CD4-positive, alpha-beta T cell (primary cell): ENCODE data around the gene SCGB1C2. TPM values are rescaled to one million over a fixed set of nuclear protein-coding genes. Genes with fewer than 3 reads are reported as not detected.

Experiments
- ATAC-seq: fragments of 200-7000 bp; cut with Tn5 transposase; one replicate; pipeline ENCODE4 v1.10.0; 2022; ENCODE audit warnings: mild to moderate bottlenecking; ENCODE audit not compliant: poor library complexity
- CTCF ChIA-PET: fragments of 350-600 bp; sonication (Branson Sonifier 250); formaldehyde crosslinking; loops from one replicate; lab custom pipeline; 2021; ENCODE audit warnings: antibody characterized with exemption, inconsistent platforms; lab: Charles Lee
- POLR2A ChIA-PET: fragments of 350-600 bp; sonication (Branson Sonifier 250); formaldehyde crosslinking; loops from one replicate; lab custom pipeline; 2021; ENCODE audit warnings: antibody characterized with exemption, inconsistent platforms; lab: Charles Lee
- DNase-seq, 14 experiments: peaks; one replicate each; pipeline ENCODE4 v3.0.0-alpha.2; 2013 to 2020; ENCODE audit warnings: mixed read lengths in 2 of 14
- H3K27ac ChIP-seq, 2 donors: one replicate each; pipeline versions ENCODE4 v1.5.1 to v1.7.0; 2013; ENCODE audit warnings: low read length in 2 of 2, low read depth in 1 of 2, mild to moderate bottlenecking in 1 of 2
- H3K27me3 ChIP-seq, 2 experiments: 1 replicate in 1 of 2; 2 replicates in 1 of 2; pipeline versions ENCODE4 v1.6.1 to v1.7.0; 2013; ENCODE audit warnings: low read length in 2 of 2, control low read depth in 1 of 2, mild to moderate bottlenecking in 1 of 2, moderate library complexity in 1 of 2; ENCODE audit not compliant: insufficient read depth in 2 of 2, control insufficient read depth in 1 of 2
- H3K36me3 ChIP-seq: one replicate; pipeline ENCODE4 v1.6.1; 2013; ENCODE audit warnings: low read length, control low read depth; ENCODE audit not compliant: insufficient read depth
- H3K4me1 ChIP-seq: one replicate; pipeline ENCODE4 v1.6.1; 2013; ENCODE audit warnings: low read length, control low read depth; ENCODE audit not compliant: insufficient read depth
- H3K4me3 ChIP-seq: one replicate; pipeline ENCODE4 v1.5.1; 2013; ENCODE audit warnings: mild to moderate bottlenecking, low read length, moderate library complexity
- H3K9me3 ChIP-seq, 2 experiments: 1 replicate in 1 of 2; 2 replicates in 1 of 2; pipeline versions ENCODE4 v1.6.1 to v1.7.0; 2013; ENCODE audit warnings: low read length in 2 of 2, mild to moderate bottlenecking in 2 of 2, control low read depth in 1 of 2, moderate library complexity in 1 of 2; ENCODE audit not compliant: control insufficient read depth in 1 of 2, insufficient read depth in 1 of 2
- H3K27ac Mint-ChIP-seq: one replicate; pipeline ENCODE4 v1.8.0; 2020; ENCODE audit warnings: mixed read lengths
- H3K27me3 Mint-ChIP-seq: one replicate; pipeline ENCODE4 v1.8.0; 2021; ENCODE audit warnings: mixed read lengths
- H3K36me3 Mint-ChIP-seq: one replicate; pipeline ENCODE4 v1.8.0; 2021; ENCODE audit warnings: low read depth, mixed read lengths
- H3K4me1 Mint-ChIP-seq: one replicate; pipeline ENCODE4 v1.8.0; 2021; ENCODE audit warnings: low read depth, mixed read lengths
- H3K4me3 Mint-ChIP-seq: one replicate; pipeline ENCODE4 v1.8.0; 2020; ENCODE audit warnings: mild to moderate bottlenecking, mixed read lengths
- H3K9me3 Mint-ChIP-seq: one replicate; pipeline ENCODE4 v1.8.0; 2020; ENCODE audit warnings: mixed read lengths
- intact Hi-C, 2 experiments: fragments of 100-400 bp; cut with DNase I in 1 of 2; cut with micrococcal nuclease in 1 of 2; formaldehyde crosslinking; loops; one replicate each; pipeline versions ENCODE4 v1.15.1 to v1.9.0; 2023 to 2025; cut with DNase I, micrococcal nuclease
- total RNA-seq, 174 experiments: library from RNA in 2 of 174; stranded (reverse) in 2 of 174; gene quantifications; one replicate each; pipeline ENCODE4 v1.2.3 and lab custom pipeline; 2021 to 2026
- TF ChIP-seq, protein P1 (sequence below): fragments of 200-600 bp; IDR thresholded peaks from one replicate; pipeline ENCODE4 v1.8.0; 2022; ENCODE audit warnings: antibody characterized with exemption, mild to moderate bottlenecking

SCGB1C2 gene
- total RNA-seq, 2 experiments from 2014 or later = not detected

- Histone ChIP-seq H3K9me3 (no peaks in the 10 kb centered on the region), H3K36me3 (no peaks in the 10 kb centered on the region), H3K4me3 (no peak overlapping the region), H3K4me1 (peaks cover 5% of the 10 kb centered on the region), H3K27me3 (no peaks in the 10 kb centered on the region), H3K27ac (no peak overlapping the region)
- ChIA-PET CTCF (interaction anchor here (0.7 kb wide), 1 partner anchor 608 kb away, joined by 3 read pairs; no protein-coding TSS in a partner anchor), POLR2A (no interaction called here)
- Mint-ChIP-seq H3K4me1 (no peaks in the 10 kb centered on the region), H3K36me3 (no peaks in the 10 kb centered on the region), H3K9me3 (no peaks in the 10 kb centered on the region), H3K27ac (no peak overlapping the region), H3K4me3 (no peak overlapping the region), H3K27me3 (no peaks in the 10 kb centered on the region)
- DNase-seq (peak in 1 of 14 experiments; percentile 12), ATAC-seq (no peak)
- intact Hi-C loops = loop anchor here (2.0 kb wide), 5 partner anchors 242 to 854 kb away; partner anchors contain the start of gene TIMM22 (in 1 of the 2)
- TF ChIP-seq, protein P1, sequence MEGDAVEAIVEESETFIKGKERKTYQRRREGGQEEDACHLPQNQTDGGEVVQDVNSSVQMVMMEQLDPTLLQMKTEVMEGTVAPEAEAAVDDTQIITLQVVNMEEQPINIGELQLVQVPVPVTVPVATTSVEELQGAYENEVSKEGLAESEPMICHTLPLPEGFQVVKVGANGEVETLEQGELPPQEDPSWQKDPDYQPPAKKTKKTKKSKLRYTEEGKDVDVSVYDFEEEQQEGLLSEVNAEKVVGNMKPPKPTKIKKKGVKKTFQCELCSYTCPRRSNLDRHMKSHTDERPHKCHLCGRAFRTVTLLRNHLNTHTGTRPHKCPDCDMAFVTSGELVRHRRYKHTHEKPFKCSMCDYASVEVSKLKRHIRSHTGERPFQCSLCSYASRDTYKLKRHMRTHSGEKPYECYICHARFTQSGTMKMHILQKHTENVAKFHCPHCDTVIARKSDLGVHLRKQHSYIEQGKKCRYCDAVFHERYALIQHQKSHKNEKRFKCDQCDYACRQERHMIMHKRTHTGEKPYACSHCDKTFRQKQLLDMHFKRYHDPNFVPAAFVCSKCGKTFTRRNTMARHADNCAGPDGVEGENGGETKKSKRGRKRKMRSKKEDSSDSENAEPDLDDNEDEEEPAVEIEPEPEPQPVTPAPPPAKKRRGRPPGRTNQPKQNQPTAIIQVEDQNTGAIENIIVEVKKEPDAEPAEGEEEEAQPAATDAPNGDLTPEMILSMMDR = no peak
Observed at GRCh38 chr17:144936-145670, 7.7 kb downstream of the SCGB1C2 start.

- Histone ChIP-seq H3K36me3 (no peaks in the 10 kb centered on the region), H3K4me3 (no peak overlapping the region), H3K4me1 (peaks cover 5% of the 10 kb centered on the region), H3K9me3 (no peaks in the 10 kb centered on the region), H3K27me3 (no peaks in the 10 kb centered on the region), H3K27ac (no peak overlapping the region)
- intact Hi-C loops = loop anchor here (2.0 kb wide), 5 partner anchors 241 to 853 kb away; partner anchors contain the start of gene TIMM22 (in 1 of the 2)
- no peak for ATAC-seq
- TF ChIP-seq, protein P1 = no peak
- Mint-ChIP-seq H3K9me3 (no peaks in the 10 kb centered on the region), H3K4me1 (no peaks in the 10 kb centered on the region), H3K27me3 (no peaks in the 10 kb centered on the region), H3K27ac (no peak overlapping the region), H3K4me3 (no peak overlapping the region), H3K36me3 (no peaks in the 10 kb centered on the region)
- ChIA-PET POLR2A (no interaction called here), CTCF (no interaction called here)
- peak in 1 of 14 experiments; percentile 30 for DNase-seq
Observed at GRCh38 chr17:145671-146541, 8.5 kb downstream of the SCGB1C2 start.

- intact Hi-C loops = no loop called here
- CTCF ChIA-PET = no interaction called here
Observed at GRCh38 chr17:146546-146945, 9.2 kb downstream of the SCGB1C2 start.

More at GRCh38 chr17:146546-146945, 9.2 kb downstream of the SCGB1C2 start:
- Mint-ChIP-seq H3K4me3 (no peak overlapping the region), H3K4me1 (no peaks in the 10 kb centered on the region), H3K27ac (no peak overlapping the region), H3K36me3 (no peaks in the 10 kb centered on the region), H3K9me3 (no peaks in the 10 kb centered on the region), H3K27me3 (no peaks in the 10 kb centered on the region)
- DNase-seq = peak in 1 of 14 experiments; percentile 16
- H3K27me3 ChIP-seq = no peaks in the 10 kb centered on the region
- TF ChIP-seq, protein P1 = no peak
- H3K27ac ChIP-seq = no peak overlapping the region
- no peak for ATAC-seq
- H3K4me3 ChIP-seq = no peak overlapping the region
- peaks cover 5% of the 10 kb centered on the region for H3K4me1 ChIP-seq
- H3K9me3 ChIP-seq = no peaks in the 10 kb centered on the region
- H3K36me3 ChIP-seq = no peaks in the 10 kb centered on the region
- POLR2A ChIA-PET = no interaction called here
